Esophagus squamous epithelium (tissue), 5 donors: Measurements from ENCODE around the gene SLC10A2. TPM values are rescaled to one million over a fixed set of nuclear protein-coding genes. Genes with fewer than 3 reads are reported as not detected.

Source experiments
- DNase-seq: peaks from one replicate; lab custom pipeline; 2025; lab: John Stamatoyannopoulos, UW
- H3K27ac ChIP-seq, 4 donors: fragments of 200-600 bp; sonication (generic); one replicate each; pipeline ENCODE4 v1.5.1; 2016 to 2019; ENCODE audit warnings: mild to moderate bottlenecking in 1 of 4
- H3K27me3 ChIP-seq, 4 donors: fragments of 200-600 bp; sonication (generic); 1 replicate in 3 of 4; 2 replicates in 1 of 4; pipeline versions ENCODE4 v1.5.1 to v1.6.0; 2017 to 2021; ENCODE audit warnings: antibody characterized with exemption in 1 of 4
- H3K36me3 ChIP-seq, 3 donors: fragments of 200-600 bp; sonication (generic); one replicate each; pipeline ENCODE4 v1.5.1; 2016 to 2019
- H3K4me1 ChIP-seq, 3 donors: fragments of 200-600 bp; sonication (generic); one replicate each; pipeline ENCODE4 v1.5.1; 2017 to 2019
- H3K4me3 ChIP-seq, 4 donors: fragments of 200-600 bp; sonication (generic); 1 replicate in 3 of 4; 2 replicates in 1 of 4; pipeline ENCODE4 v1.5.1; 2016 to 2019; ENCODE audit warnings: mild to moderate bottlenecking in 2 of 4, moderate library complexity in 1 of 4
- H3K9me3 ChIP-seq, 3 donors: fragments of 200-600 bp; sonication (generic); one replicate each; pipeline ENCODE4 v1.5.1; 2016 to 2019
- POLR2A ChIP-seq, 4 donors: fragments of 450-650 bp; IDR thresholded peaks; one replicate each; pipeline ENCODE4 v1.6.1; 2017; ENCODE audit warnings: antibody characterized with exemption in 4 of 4, mild to moderate bottlenecking in 4 of 4, moderate library complexity in 3 of 4
- WGBS, 2 donors: methylation state at CpG; one replicate each; pipeline ENCODE4 v1.1.5; 2018; 5-methylcytosine and 5-hydroxymethylcytosine counted together
- intact Hi-C: fragments of 100-400 bp; cut with DNase I; formaldehyde crosslinking; loops from one replicate; pipeline ENCODE4 v1.15.0; 2022
- total RNA-seq, 4 donors: library from RNA; depleted of rRNA; stranded (reverse); fragments of >200 nt; gene quantifications; one replicate each; pipeline ENCODE4 v1.1.0, GENCODE V29; 2016
- TF ChIP-seq, protein P1 (sequence below), 6 experiments: fragments of 450-650 bp in 4 of 6; fragments of 200-600 bp in 2 of 6; sonication (generic) in 2 of 6; IDR thresholded peaks; one replicate each; pipeline ENCODE4 v1.5.1; 2016 to 2019; ENCODE audit warnings: antibody characterized with exemption in 6 of 6, mild to moderate bottlenecking in 4 of 6, moderate library complexity in 4 of 6
- donor health status: DM: yes; HTN: yes; CAD: no.

The SLC10A2 gene
- total RNA-seq, 4 donors from 2014 or later: not detected

DNA sequence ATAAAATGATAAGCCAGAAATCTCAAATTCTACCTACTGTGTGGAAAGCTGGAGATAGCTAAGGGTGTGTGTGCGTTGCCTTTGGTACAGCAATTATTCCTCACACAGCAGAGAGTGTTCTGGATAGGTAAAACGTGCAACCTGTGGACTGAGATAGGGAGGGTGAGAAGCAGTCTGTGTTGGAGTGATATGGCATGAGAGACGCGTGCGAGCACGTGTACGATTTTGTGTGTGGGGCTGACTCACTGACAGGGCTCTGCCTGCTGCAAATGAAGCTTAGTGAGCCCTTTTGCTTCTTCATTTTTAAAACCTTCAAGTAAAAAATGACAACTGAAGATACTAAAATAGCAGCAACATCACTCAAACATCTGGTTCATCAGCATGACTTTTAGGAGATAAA is 35.7 kb upstream of the SLC10A2 start:
- intact Hi-C loops: no loop called here
- H3K4me3 ChIP-seq: no peak overlapping the region
- 58 to 69% methylated on average over 7 of the region's 7 CpGs for WGBS, 2 donors
- no peaks in the 10 kb centered on the region for H3K4me1 ChIP-seq
- no peak for DNase-seq
- no peaks in the 10 kb centered on the region for H3K27me3 ChIP-seq
- no peaks in the 10 kb centered on the region for H3K36me3 ChIP-seq
- H3K9me3 ChIP-seq: no peaks in the 10 kb centered on the region
- TF ChIP-seq POLR2A (IDR thresholded peaks at IDR 0.05): no peak
- TF ChIP-seq, protein P1, sequence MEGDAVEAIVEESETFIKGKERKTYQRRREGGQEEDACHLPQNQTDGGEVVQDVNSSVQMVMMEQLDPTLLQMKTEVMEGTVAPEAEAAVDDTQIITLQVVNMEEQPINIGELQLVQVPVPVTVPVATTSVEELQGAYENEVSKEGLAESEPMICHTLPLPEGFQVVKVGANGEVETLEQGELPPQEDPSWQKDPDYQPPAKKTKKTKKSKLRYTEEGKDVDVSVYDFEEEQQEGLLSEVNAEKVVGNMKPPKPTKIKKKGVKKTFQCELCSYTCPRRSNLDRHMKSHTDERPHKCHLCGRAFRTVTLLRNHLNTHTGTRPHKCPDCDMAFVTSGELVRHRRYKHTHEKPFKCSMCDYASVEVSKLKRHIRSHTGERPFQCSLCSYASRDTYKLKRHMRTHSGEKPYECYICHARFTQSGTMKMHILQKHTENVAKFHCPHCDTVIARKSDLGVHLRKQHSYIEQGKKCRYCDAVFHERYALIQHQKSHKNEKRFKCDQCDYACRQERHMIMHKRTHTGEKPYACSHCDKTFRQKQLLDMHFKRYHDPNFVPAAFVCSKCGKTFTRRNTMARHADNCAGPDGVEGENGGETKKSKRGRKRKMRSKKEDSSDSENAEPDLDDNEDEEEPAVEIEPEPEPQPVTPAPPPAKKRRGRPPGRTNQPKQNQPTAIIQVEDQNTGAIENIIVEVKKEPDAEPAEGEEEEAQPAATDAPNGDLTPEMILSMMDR (IDR thresholded peaks at IDR 0.05): no peak
- no peak overlapping the region for H3K27ac ChIP-seq

DNA sequence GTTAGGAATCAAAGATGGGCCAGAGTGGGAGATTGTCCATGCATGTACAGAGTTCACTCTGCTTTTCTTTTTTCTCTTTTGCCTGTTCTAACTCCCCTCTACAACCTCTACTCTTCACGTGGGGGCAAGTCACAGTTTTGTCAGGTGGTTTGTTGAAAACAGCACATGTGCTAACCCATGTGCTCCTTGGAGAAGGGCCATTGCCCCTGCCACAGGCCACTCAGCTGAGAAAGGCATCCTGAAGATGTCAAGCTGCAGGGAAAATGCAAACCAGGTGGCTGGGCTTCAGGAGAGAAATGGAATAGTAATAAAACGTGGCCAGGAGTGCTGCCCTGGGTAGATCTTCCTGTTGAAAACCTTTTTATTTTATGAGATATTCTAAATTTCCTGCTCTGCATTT is 35.3 kb upstream of the SLC10A2 start:
- Histone ChIP-seq H3K36me3 (no peaks in the 10 kb centered on the region), H3K9me3 (no peaks in the 10 kb centered on the region), H3K27me3 (no peaks in the 10 kb centered on the region), H3K4me3 (no peak overlapping the region), H3K27ac (no peak overlapping the region), H3K4me1 (no peaks in the 10 kb centered on the region)
- WGBS, 2 donors: 22 to 28% methylated on average over 2 of the region's 2 CpGs
- TF ChIP-seq, protein P1 (IDR thresholded peaks at IDR 0.05): no peak
- no peak for TF ChIP-seq POLR2A (IDR thresholded peaks at IDR 0.05)
- no peak for DNase-seq
- intact Hi-C loops: no loop called here

DNA sequence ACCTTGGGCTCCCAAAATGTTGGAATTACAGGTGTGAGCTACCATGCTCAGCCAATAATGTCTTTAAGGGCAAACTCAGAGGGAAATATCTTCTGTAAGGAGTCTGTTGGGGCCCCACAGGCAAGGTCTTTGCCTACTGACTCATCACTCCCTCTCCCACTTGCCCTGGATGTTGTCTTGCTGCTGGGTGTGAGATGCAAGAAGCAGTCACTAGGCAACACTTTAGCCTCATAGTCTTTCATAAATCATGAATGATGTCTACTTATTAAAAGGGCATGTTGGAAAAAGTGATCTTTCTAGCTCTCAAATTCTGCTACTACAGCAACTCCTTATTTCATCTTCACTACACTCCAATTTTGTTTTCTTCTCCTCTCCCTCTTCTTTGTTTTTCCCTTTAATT is 34.6 kb upstream of the SLC10A2 start:
- no peaks in the 10 kb centered on the region for H3K36me3 ChIP-seq
- no peak overlapping the region for H3K27ac ChIP-seq
- no peaks in the 10 kb centered on the region for H3K4me1 ChIP-seq
- H3K27me3 ChIP-seq: no peaks in the 10 kb centered on the region
- intact Hi-C loops: no loop called here
- H3K4me3 ChIP-seq: no peak overlapping the region
- no peak for TF ChIP-seq POLR2A (IDR thresholded peaks at IDR 0.05)
- TF ChIP-seq, protein P1 (IDR thresholded peaks at IDR 0.05): no peak
- no peak for DNase-seq
- no peaks in the 10 kb centered on the region for H3K9me3 ChIP-seq

DNA sequence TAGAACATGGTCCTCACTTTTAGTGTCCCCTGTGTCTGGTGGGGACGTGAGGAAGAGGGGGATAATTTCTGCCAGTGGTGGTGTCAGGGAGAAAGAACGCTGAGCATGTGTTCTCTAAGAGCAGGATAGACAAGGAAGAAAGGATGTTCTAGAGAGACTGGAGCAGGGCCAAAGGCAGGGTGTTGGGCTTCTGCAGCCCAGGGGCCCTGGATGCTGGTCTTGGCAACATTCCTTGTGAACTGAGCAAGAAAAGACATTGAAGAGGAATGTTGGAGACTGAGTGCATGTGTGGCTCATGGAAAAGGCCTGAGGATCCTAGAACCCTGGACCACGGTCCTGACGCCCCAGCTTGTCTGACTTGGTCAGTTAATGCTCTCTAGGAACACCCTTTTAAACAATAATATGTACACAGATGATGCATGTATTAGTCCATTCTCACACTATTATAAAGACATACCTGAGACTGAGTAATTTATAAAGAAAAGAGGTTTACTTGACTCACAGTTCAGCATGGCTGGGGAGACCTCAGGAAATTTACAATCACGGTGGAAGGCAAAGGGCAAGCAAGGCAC is 33.6 kb upstream of the SLC10A2 start:
- H3K27ac ChIP-seq: no peak overlapping the region
- TF ChIP-seq, protein P1 (IDR thresholded peaks at IDR 0.05): no peak
- TF ChIP-seq POLR2A (IDR thresholded peaks at IDR 0.05): no peak
- no peaks in the 10 kb centered on the region for H3K9me3 ChIP-seq
- intact Hi-C loops: no loop called here
- H3K27me3 ChIP-seq: no peaks in the 10 kb centered on the region
- WGBS, 2 donors: 53 to 64% methylated on average over 4 to 5 of the region's 5 CpGs
- H3K4me1 ChIP-seq: no peaks in the 10 kb centered on the region
- H3K4me3 ChIP-seq: no peak overlapping the region
- no peak for DNase-seq
- no peaks in the 10 kb centered on the region for H3K36me3 ChIP-seq

DNA sequence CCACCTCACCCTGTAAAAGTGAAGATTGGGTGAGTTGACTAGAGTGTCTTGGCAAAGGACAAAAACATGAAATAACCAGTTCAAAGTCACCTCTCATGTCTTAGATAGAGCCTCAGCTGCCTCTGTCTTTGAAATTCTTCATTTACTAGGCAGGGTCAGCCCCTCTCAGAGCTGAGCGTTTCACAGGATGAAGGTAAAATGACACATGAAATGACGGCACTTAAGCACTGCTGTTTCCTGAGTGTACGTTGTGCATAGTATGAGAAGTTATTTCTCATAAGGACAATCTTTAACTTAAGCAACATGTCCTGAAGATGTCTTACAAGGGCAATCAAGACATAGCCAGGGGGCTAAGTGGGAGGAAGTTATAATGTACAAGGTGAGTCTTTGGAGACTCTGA is 32.3 kb upstream of the SLC10A2 start:
- H3K4me3 ChIP-seq: no peak overlapping the region
- H3K27ac ChIP-seq: no peak overlapping the region
- TF ChIP-seq POLR2A (IDR thresholded peaks at IDR 0.05): no peak
- TF ChIP-seq, protein P1 (IDR thresholded peaks at IDR 0.05): no peak
- DNase-seq: no peak
- 77 to 86% methylated on average over 3 of the region's 3 CpGs for WGBS, 2 donors
- no peaks in the 10 kb centered on the region for H3K27me3 ChIP-seq
- intact Hi-C loops: no loop called here
- no peaks in the 10 kb centered on the region for H3K36me3 ChIP-seq
- H3K9me3 ChIP-seq: peaks cover 0 to 5% (median 0%) of the 10 kb centered on the region in 3 donors
- H3K4me1 ChIP-seq: no peaks in the 10 kb centered on the region
